ENCODE measurements around the gene AQP9. TPM values are rescaled to one million over a fixed set of nuclear protein-coding genes. Genes with fewer than 3 reads are reported as not detected.
A peak's percentile ranks its signal among the peaks of the same experiment; 100 is the strongest.

The AQP9 gene
- total and polyA plus RNA-seq, 11 donors, result 0.11 to 17.7 (median 0.96) TPM

DNA sequence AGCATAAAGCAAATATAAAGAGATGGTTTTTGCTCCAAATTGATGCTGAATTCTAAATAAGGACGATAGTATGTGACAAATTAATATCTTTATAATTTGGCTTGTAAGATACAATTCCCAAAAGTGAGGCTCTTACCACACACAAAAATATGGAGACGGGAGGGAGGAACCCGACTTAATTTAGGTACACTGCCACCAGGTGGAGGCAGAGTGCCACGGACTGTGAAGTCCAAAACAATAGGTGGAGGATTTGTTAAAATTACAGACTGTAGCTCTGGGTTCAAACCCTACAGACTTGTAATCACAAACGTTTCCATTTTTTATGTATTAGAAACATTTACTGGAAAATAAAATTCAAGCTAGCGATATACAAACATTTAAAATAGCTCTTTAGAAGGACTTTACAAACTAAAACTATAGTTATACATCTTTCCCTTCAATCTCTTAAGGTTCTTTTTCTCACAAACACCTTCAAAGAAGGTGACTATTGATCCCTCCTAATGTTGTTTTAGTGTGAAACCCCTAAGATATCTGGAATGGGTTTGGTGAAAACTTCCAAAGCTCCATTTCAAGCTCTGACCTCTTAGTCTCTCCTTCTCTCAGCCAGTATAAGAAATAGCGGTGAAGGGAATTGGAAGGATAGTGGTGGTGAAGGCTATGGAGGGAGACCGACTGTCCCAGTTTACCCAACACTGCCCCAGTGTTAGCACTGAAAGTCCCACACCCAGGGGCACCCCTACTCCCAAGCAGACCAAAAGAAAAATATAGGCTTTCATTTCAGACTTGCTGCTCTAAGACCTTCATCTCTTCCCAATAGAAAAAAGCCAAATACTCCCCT lies 89.7 kb downstream of the AQP9 start:
- intact Hi-C loops (cut with DNase I), result loop anchor here in 7 of 10 donors (5.0 to 10.0 kb wide), 10 partner anchors 104 to 1297 kb away; partner anchors contain the start of genes ADAM10 (in 2 of the 7), MINDY2 (in 2 of the 7) and SLTM (in 2 of the 7)
- Histone ChIP-seq H3K27me3 (no peaks in the 10 kb centered on the region), H3K9me3 (no peaks in the 10 kb centered on the region), H3K36me3 (no peaks in the 10 kb centered on the region), H3K4me3 (no peak overlapping the region), H3K4me1 (peaks cover 3 to 43% (median 27%) of the 10 kb centered on the region in 12 donors), H3K27ac (peak overlapping the region in 11 of 12 donors; percentile 25 to 79 (median 67))
- DNase-seq, result peak; percentile 68 to 86 (median 71)
- TF ChIP-seq POLR2A (IDR thresholded peaks at IDR 0.05), result no peak
- TF ChIP-seq, protein P1, sequence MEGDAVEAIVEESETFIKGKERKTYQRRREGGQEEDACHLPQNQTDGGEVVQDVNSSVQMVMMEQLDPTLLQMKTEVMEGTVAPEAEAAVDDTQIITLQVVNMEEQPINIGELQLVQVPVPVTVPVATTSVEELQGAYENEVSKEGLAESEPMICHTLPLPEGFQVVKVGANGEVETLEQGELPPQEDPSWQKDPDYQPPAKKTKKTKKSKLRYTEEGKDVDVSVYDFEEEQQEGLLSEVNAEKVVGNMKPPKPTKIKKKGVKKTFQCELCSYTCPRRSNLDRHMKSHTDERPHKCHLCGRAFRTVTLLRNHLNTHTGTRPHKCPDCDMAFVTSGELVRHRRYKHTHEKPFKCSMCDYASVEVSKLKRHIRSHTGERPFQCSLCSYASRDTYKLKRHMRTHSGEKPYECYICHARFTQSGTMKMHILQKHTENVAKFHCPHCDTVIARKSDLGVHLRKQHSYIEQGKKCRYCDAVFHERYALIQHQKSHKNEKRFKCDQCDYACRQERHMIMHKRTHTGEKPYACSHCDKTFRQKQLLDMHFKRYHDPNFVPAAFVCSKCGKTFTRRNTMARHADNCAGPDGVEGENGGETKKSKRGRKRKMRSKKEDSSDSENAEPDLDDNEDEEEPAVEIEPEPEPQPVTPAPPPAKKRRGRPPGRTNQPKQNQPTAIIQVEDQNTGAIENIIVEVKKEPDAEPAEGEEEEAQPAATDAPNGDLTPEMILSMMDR (IDR thresholded peaks at IDR 0.05), result peak; percentile 71 to 91 (median 84)
- WGBS, 4 donors, result 33 to 43% (median 38%) methylated on average over 8 of the region's 8 CpGs
- peak; percentile 39 to 79 (median 66) for ATAC-seq

DNA sequence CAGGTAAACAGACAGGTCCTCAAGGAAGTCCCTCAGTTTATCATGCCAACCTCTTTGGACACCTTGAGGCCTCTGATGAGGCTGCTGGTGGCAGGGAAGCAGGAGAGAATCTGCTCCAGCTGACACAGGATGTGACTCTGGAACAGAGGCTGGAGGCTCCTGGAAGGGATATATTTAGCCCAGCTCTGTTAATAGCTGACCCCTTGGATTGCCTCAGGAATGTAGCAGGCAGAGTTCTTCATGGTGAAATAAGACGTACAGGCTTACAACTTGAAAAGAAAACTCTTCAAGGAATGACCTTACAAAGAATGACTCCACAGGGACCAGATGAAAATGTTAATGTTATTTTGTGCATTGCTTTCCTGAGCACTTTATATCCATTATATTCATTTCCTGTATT lies 90.5 kb downstream of the AQP9 start:
- Histone ChIP-seq H3K4me1 (peaks cover 3 to 40% (median 25%) of the 10 kb centered on the region in 12 donors), H3K4me3 (no peak overlapping the region), H3K27me3 (no peaks in the 10 kb centered on the region), H3K27ac (peak overlapping the region; percentile 25 to 79 (median 67)), H3K36me3 (no peaks in the 10 kb centered on the region), H3K9me3 (no peaks in the 10 kb centered on the region)
- DNase-seq, result peak in 4 of 5 donors; percentile 31 to 53 (median 40)
- 0 to 19% (median 4%) methylated on average over 1 of the region's 1 CpG for WGBS, 4 donors
- peak; percentile 74 to 88 (median 85) for ATAC-seq
- intact Hi-C loops (cut with DNase I), result loop anchor here in 7 of 10 donors (5.0 to 10.0 kb wide), 10 partner anchors 104 to 1296 kb away; partner anchors contain the start of genes ADAM10 (in 2 of the 7), MINDY2 (in 2 of the 7) and SLTM (in 2 of the 7)
- TF ChIP-seq, protein P1 (IDR thresholded peaks at IDR 0.05), result no peak
- TF ChIP-seq POLR2A (IDR thresholded peaks at IDR 0.05), result no peak

DNA sequence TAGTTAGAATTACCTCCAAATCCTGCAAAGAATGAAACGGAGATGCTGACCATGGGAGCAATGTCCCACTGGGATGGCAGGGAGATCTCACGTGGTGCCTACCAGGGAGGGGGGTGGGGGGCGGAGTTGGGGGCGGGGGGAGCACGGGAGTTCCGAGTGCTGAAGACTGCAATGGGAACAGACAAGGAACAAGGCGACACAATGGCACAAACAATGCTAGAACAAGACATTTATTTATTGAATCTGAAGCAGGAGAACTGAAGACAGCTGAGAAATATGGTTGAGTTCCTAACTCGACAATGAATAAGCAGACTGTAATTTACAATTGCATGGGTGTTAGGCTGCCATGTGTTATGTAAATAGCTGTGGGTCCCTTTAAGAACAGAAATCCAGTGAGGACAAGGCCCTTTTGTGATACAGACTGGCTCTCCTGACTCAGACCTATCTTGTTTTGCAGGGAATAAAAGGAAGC lies 91.2 kb downstream of the AQP9 start:
- intact Hi-C loops (cut with DNase I), result loop anchor here in 7 of 10 donors (5.0 to 10.0 kb wide), 10 partner anchors 103 to 1295 kb away; partner anchors contain the start of genes ADAM10 (in 2 of the 7), MINDY2 (in 2 of the 7) and SLTM (in 2 of the 7)
- Histone ChIP-seq H3K27me3 (no peaks in the 10 kb centered on the region), H3K4me3 (no peak overlapping the region), H3K27ac (peak overlapping the region; percentile 29 to 79 (median 68)), H3K36me3 (no peaks in the 10 kb centered on the region), H3K9me3 (no peaks in the 10 kb centered on the region), H3K4me1 (peaks cover 3 to 33% (median 21%) of the 10 kb centered on the region in 12 donors)
- peak; percentile 26 to 64 (median 38) for ATAC-seq
- no peak for DNase-seq
- 11 to 20% (median 15%) methylated on average over 8 of the region's 8 CpGs for WGBS, 4 donors
- TF ChIP-seq, protein P1 (IDR thresholded peaks at IDR 0.05), result no peak
- TF ChIP-seq POLR2A (IDR thresholded peaks at IDR 0.05), result no peak
